ENCODE measurements around the gene TRIM47. TPM values are rescaled to one million over a fixed set of nuclear protein-coding genes. Genes with fewer than 3 reads are reported as not detected.

Gene TRIM47
- total RNA-seq, 2 experiments from 2014 or later, result 25.9 to 41.9 TPM

GRCh38 chr17:75906143-75906884 is 27.9 kb upstream of the TRIM47 start:
- peaks cover 16% of the 10 kb centered on the region for H3K79me2 ChIP-seq (ENCODE audit: insufficient read depth, low read depth, low read length)
- TF ChIP-seq EZH2phosphoT487 (IDR thresholded peaks at IDR 0.05; ENCODE audit: borderline replicate concordance, low read depth, low read length), result no peak
- no peak for TF ChIP-seq CTCF (conservative IDR thresholded peaks at IDR 0.05; ENCODE audit: low read length)
- H3K9me2 ChIP-seq (ENCODE audit: insufficient read depth, low read length), result no peaks in the 10 kb centered on the region
- no peak overlapping the region for H2AFZ ChIP-seq (ENCODE audit: low read length)
- no peak overlapping the region for H3K4me3 ChIP-seq (ENCODE audit: low read depth, low read length, poor library complexity, severe bottlenecking)
- ChIA-PET POLR2A (interaction anchor here (0.6 to 2.8 kb wide), 7 partner anchors 10 to 302 kb away, joined by 3 to 9 read pairs (median 4); partner anchors contain the start of gene WBP2), CTCF (ENCODE audit: unreplicated experiment) (interaction anchor here (1.2 to 2.1 kb wide), 3 partner anchors 21 to 108 kb away, joined by 3 to 8 read pairs (median 7); no protein-coding TSS in a partner anchor)
- no peaks in the 10 kb centered on the region for H3K9me3 ChIP-seq (ENCODE audit: low read length)
- no peaks in the 10 kb centered on the region for H4K20me1 ChIP-seq (ENCODE audit: insufficient read depth, low read length)
- peaks cover 50% of the 10 kb centered on the region for H3K4me1 ChIP-seq (ENCODE audit: insufficient read depth, low read length, poor library complexity, severe bottlenecking)
- no peak overlapping the region for H3K27ac ChIP-seq (ENCODE audit: low read depth, low read length, poor library complexity, severe bottlenecking)
- DNase-seq (ENCODE audit: low spot score), result peak; percentile 24
- H3K36me3 ChIP-seq (ENCODE audit: insufficient read depth, low read length), result peaks cover 21% of the 10 kb centered on the region
- no TSS peak for BruUV-seq (replicated peaks)
- H3K4me2 ChIP-seq (ENCODE audit: low read length), result peak overlapping the region; percentile 73; the same call in 1 of the 2 replicates
- intact Hi-C loops (cut with micrococcal nuclease; ENCODE audit: unreplicated experiment), result loop anchor here (10.0 kb wide), 2 partner anchors 198 to 358 kb away; partner anchors contain the start of genes EXOC7 and UBALD2

DNA sequence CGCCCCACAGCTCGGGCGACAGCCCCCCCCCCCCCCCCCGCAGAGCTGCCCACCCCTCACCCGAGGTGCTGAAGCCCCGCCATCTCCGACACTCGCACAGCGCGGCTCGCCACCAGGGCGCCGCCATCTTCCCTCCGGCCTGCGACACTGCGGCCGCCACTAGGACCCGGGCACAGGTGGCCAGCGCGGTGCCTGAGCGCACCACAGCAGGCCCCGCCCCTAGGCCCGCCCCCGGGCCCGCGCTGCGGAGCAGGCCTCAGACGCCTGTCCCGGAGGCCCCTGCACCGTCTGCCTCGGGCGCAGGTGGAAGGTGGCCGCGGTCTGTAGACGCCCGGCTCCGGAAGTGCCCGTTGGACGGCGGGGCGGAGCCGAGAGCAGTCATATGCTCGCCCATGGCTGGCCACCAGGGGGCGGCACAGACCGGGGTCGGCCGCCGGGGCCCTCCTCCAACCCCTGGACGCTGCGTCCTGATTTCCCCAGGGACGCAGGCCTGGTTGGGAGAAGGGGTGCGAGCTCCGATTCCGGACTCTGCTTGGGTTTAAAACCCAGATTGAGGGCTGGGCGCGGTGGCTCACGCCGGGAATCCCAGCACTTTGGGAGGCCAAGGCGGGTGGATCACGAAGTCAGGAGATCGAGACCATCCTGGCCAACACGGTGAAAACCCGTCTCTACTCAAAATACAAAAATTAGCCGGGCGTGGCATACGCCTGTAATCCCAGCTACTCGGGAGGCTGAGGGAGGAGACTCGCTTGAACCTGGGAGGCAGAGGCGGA is 26.6 kb upstream of the TRIM47 start, which contains the start of gene MRPL38:
TSS of gene MRPL38 (minus strand) at position 136 of the 773 bp plus-strand sequence. CDS start at position 127, 9 bp downstream.
- no peaks in the 10 kb centered on the region for H3K9me2 ChIP-seq (ENCODE audit: insufficient read depth, low read length)
- DNase-seq (ENCODE audit: low spot score), result peak; percentile 99
- peak within 1 kb of the TSS; percentile 84 for H2AFZ ChIP-seq (ENCODE audit: low read length)
- H3K4me1 ChIP-seq (ENCODE audit: insufficient read depth, low read length, poor library complexity, severe bottlenecking), result peaks cover 37% of the 10 kb centered on the region
- intact Hi-C loops (cut with micrococcal nuclease; ENCODE audit: unreplicated experiment), result loop anchor here (1.0 to 10.0 kb wide), 8 partner anchors 22 to 360 kb away; partner anchors contain the start of genes ACOX1, CDK3, EXOC7 and FBF1
- no peaks in the 10 kb centered on the region for H4K20me1 ChIP-seq (ENCODE audit: insufficient read depth, low read length)
- ChIA-PET POLR2A (interaction anchor here (0.6 to 2.8 kb wide), 9 partner anchors 8 to 151 kb away, joined by 3 to 9 read pairs (median 4); partner anchors contain the start of genes FBF1, TRIM65 and WBP2), CTCF (ENCODE audit: unreplicated experiment) (interaction anchor here (0.6 to 2.1 kb wide), 5 partner anchors 9 to 109 kb away, joined by 3 to 8 read pairs (median 4); no protein-coding TSS in a partner anchor)
- H3K36me3 ChIP-seq (ENCODE audit: insufficient read depth, low read length), result peaks cover 35% of the 10 kb centered on the region
- TF ChIP-seq CTCF (conservative IDR thresholded peaks at IDR 0.05; ENCODE audit: low read length), result peak; percentile 95
- no peak for TF ChIP-seq EZH2phosphoT487 (IDR thresholded peaks at IDR 0.05; ENCODE audit: borderline replicate concordance, low read depth, low read length)
- BruUV-seq (replicated peaks), result no TSS peak
- peak within 1 kb of the TSS; percentile 38 for H3K27ac ChIP-seq (ENCODE audit: low read depth, low read length, poor library complexity, severe bottlenecking)
- peaks cover 16% of the 10 kb centered on the region for H3K79me2 ChIP-seq (ENCODE audit: insufficient read depth, low read depth, low read length)
- H3K9me3 ChIP-seq (ENCODE audit: low read length), result no peaks in the 10 kb centered on the region
- peak within 1 kb of the TSS; percentile 90 for H3K4me2 ChIP-seq (ENCODE audit: low read length)
- H3K4me3 ChIP-seq (ENCODE audit: low read depth, low read length, poor library complexity, severe bottlenecking), result peak within 1 kb of the TSS; percentile 76
